Skin of body (tissue), 2 donors: ENCODE measurements around the gene CTCF. TPM values are rescaled to one million over a fixed set of nuclear protein-coding genes. Genes with fewer than 3 reads are reported as not detected.

ENCODE experiments used
- DNase-seq: peaks from one replicate; lab custom pipeline; 2025; lab: John Stamatoyannopoulos, UW
- total RNA-seq: library from RNA; depleted of rRNA; stranded (reverse); fragments of >200 nt; gene quantifications from one replicate; pipeline ENCODE4 v1.2.3, GENCODE V29; 2014

Gene CTCF
- total RNA-seq, 1 donor from 2014 or later, result 36.4 TPM

DNA sequence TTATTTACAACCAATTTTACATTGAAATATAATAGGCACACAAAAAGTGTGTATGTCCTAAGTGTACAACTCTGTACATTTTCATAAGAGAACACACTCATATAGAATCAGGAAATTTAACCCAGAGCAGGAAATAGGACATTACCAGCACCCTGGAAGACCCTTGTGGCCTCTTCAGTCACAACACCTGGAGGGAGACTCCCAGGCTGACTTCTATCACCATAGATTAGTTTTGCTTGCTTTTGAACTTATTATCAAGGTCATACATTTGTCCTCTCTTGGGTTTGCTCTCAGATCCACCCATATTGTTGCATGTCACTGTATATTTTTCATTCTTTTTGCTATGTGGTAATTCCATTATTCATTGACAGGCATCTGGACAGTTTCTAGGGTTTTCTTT, 27.9 kb upstream of the CTCF start:
- no peak for DNase-seq

DNA sequence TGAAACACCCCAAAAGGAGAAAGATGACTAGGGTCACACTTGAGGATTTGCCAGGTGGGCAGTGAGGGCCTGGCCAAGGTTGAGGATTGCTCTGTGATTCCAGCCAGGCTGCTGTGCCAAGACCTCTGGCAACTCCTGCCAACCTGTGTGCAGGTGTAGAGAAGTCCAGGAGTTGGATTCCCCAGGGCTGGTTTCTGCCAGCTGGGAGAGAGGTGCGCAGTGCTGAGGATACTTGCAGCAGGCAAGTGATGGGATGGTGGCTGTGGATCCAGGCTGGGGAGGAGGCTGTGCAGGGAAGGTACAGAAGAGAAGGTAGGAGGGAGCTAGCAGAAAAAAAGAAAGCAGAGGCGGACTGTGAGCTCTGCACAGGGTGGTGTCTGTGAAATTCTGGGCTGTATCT, 27.1 kb upstream of the CTCF start:
- DNase-seq, result no peak

DNA sequence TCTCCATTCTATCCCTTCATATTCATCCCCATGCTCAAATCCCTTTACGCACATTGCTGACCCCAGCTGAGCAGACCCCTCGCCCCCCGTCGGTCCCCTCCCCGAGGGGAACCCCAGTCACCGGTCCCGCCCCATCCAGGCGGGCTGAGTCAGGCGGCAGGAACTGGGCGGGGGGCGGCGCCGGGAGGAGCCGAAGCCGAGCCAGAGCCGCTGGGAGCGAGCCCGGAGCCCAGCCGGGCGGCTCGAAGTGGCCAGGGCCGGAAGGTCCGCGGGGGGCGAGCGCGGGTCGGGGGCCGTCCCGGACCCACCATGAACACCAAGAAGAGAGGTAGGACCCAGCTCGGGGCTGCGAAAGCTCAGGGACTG, 25.1 kb upstream of the CTCF start:
- no peak for DNase-seq

DNA sequence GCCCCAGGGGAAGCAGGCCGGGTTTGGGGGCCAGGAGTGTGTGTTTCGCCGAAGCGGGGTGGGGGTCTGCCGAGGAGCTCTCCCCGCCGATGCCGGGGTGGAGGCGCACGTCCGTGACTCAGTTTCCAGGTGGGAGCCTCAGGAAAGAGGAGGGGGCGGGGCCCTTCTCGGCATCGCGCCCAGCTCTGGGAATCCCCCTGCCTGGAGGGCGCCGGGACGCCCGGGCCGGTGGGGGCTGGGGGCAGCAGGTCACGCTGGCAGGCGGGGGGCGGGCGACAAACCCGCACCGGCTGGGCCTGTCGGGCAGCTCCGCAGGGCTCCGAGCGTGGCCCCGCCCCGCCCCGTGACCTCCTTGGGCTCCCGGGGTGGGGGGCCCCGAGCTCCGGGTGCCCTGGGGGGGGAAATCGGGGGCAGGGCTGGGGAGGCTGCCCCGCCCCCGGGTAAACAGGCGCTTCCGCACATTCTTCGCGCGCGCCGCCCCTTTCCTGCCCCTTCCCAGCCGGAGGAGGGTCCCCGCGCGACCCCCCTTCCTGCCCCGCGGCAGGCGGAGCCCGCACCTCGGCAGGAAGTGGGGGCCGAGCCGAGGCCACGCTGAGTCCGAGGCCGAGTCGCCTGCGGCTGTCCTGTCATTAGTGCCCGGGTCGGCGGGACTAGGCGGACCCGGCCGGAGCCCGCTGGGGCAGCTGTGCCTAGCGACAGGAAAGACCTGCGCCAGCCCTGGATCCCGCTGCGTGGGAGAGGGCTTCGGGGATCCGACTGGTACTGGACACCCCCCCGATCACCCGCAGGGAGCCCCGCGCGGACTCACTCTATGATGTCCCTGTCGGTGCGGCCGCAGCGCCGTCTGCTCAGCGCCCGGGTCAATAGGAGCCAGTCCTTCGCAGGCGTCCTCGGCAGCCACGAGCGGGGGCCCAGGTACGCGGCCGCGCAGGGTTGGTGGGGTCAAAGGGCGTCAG, 24.4 kb upstream of the CTCF start:
- no peak for DNase-seq

DNA sequence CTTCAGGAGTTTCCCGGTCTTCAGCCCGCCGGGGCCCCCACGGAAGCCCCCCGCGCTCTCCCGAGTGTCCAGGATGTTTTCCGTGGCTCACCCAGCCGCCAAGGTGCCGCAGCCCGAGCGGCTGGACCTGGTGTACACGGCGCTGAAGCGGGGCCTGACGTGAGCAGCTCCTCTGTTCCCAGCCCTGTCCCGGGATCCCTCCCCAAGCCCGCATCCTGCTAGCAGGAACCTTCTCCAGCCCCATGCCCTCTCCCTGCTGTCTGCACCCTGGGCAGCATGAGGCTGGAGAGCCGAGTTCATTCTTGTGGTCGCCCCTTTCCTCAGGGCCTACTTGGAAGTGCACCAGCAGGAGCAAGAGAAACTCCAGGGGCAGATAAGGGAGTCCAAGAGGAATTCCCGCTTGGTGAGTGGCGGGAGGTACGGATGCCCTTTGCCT, 23.6 kb upstream of the CTCF start:
- no peak for DNase-seq

DNA sequence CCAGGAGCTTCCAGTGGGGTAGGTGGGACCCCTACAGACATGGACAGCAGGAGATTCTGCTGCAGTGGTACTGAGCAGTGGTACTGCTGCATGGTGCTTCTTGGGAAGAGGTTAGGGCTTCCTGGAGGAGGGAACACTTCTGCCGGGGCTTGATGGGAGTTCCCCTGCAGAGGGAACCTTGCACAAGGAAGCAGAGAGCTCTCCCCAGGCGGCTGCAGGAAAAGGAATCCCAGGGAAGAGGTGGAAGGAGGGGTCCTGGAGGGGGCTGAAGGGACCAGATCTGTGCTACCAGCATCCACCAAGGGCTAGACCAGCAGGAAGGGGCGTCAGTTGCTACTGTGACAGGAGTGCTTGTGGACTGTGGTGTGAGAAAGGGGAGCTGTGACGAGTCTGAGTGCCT, 23.1 kb upstream of the CTCF start:
- no peak for DNase-seq

DNA sequence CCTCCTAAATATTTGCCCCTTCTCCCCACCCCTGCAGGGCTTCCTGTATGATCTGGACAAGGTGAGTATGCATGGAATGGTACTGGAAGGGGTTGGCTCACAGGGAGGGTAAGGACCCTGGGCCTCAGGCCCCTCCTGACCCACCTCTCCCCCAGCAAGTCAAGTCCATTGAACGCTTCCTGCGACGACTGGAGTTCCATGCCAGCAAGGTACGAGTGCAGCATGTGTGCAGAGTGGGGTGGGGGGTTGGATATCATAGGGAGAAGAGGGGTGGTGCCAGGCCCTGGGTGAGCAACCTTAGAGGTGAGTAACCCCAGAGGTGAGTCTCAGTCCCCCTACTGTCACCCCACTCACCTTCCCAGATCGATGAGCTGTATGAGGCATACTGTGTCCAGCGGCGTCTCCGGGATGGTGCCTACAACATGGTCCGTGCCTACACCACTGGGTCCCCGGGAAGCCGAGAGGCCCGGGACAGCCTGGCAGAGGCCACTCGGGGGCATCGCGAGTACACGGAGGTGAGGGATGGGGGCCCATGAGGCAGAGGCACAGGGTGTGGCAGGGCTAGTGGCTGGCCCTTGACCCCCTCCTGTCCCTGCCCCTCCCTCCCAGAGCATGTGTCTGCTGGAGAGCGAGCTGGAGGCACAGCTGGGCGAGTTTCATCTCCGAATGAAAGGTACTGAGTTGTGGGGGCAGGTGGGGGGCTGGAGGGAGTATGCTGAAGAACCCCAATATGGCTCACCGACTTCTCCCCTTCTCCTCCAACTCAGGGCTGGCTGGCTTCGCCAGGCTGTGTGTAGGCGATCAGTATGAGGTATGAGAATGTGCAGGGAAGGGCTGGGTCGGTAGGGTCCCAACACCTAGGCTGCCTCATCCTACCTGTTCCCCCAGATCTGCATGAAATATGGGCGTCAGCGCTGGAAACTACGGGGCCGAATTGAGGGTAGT, 22.4 kb upstream of the CTCF start:
- no peak for DNase-seq

DNA sequence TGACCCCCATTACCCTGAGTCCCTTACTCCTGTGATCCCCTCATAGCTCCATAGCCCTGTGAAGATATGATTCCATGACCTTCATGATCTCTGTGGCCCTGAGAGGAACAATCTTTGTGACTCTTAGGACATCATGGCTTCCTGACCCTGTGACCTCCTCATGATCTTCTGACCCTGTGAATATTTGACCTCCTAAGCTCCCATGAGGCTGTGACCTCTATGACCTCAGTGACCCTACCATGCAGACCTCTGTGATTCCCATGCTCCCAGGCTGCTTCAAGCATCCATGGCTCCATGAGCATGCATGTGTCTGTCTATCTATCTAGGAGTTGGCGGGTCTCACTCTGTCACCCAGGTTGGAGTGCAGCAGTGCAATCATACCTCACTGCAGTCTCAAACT, 21.6 kb upstream of the CTCF start:
- DNase-seq, result no peak

DNA sequence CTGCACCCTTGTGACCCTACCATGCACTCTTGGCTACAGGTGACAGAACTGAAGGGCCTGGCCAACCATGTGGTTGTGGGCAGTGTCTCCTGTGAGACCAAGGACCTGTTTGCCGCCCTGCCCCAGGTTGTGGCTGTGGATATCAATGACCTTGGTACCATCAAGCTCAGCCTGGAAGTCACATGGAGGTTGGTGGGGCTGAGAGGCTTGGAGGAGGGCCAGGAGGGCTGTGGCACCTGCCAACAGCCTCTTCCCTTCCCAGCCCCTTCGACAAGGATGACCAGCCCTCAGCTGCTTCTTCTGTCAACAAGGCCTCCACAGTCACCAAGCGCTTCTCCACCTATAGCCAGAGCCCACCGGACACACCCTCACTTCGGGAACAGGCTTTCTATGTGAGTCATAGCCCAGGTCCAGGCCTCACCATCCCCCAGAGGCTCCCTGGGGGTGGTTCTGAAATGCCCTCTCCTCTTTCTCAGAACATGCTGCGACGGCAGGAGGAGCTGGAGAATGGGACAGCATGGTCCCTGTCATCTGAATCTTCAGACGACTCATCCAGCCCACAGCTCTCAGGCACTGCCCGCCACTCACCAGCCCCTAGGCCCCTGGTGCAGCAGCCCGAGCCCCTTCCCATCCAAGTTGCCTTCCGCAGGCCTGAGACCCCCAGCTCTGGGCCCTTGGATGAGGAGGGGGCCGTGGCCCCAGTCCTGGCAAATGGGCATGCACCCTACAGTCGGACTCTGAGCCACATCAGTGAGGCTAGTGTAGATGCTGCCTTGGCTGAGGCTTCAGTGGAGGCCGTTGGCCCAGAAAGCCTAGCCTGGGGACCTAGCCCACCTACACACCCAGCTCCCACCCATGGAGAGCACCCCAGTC, 20.7 kb upstream of the CTCF start:
- DNase-seq, result no peak

DNA sequence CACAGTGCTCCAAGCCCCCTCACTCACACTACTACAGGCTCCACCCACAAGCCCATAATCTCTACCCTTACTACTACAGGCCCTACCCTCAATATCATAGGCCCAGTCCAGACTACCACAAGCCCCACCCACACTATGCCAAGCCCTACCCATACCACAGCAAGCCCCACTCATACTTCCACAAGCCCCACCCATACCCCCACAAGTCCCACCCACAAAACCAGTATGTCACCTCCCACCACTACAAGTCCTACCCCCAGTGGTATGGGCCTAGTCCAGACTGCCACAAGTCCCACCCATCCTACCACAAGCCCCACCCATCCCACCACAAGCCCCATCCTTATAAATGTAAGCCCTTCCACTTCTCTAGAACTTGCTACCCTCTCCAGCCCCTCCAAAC, 19.9 kb upstream of the CTCF start:
- peak; percentile 20 for DNase-seq

DNA sequence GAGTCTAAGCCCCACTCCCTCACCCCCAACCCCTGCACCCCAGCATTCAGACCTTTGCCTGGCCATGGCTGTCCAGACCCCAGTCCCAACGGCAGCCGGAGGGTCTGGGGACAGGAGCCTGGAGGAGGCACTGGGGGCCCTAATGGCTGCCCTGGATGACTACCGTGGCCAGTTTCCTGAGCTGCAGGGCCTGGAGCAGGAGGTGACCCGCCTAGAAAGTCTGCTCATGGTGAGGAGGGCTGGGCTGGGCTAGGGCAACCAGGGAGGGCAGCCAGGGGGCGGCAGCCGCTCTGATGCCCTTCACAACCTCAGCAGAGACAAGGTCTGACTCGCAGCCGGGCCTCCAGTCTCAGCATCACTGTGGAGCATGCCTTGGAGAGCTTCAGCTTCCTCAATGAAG, 19.3 kb upstream of the CTCF start:
- no peak for DNase-seq

DNA sequence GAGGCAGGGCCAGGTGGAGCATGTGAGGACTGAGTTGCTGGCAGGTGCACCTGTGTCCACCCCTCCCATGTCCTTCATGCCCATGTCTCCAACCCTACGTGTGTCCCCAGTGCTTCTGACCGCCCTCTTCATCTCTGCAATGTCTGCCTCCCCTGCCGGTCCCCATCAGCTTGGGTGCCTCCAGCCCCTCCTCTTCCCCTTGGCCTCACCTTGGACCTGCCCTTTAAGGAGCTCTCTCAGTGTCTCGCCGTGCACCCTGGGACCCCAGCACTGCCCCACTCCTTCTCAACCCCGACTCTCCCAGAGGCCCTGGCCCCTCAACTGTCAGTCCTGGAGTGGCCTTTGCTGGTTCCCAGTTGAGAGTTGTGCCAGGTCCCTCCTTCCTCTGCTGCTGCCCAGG, 18.7 kb upstream of the CTCF start:
- DNase-seq, result no peak

DNA sequence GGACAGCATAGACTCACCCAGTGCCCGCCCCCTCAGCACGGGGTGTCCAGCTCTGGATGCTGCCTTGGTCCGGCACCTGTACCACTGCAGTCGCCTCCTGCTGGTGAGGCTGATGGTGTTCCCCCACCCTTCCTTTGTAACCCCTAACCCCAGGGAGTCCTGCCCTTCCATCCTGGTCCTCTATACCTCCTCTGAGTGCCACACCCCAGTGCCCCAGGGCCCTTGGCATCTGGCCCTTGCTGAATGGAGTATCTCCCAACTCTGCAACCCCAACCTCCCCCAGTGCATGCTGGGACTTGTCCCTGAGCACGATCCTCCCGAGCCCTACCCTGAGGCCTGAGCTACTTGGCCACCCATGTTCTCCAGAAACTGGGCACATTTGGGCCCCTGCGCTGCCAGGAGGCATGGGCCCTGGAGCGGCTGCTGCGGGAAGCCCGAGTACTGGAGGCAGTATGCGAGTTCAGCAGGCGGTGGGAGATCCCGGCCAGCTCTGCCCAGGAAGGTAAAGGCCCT, 17.9 kb upstream of the CTCF start:
- no peak for DNase-seq

DNA sequence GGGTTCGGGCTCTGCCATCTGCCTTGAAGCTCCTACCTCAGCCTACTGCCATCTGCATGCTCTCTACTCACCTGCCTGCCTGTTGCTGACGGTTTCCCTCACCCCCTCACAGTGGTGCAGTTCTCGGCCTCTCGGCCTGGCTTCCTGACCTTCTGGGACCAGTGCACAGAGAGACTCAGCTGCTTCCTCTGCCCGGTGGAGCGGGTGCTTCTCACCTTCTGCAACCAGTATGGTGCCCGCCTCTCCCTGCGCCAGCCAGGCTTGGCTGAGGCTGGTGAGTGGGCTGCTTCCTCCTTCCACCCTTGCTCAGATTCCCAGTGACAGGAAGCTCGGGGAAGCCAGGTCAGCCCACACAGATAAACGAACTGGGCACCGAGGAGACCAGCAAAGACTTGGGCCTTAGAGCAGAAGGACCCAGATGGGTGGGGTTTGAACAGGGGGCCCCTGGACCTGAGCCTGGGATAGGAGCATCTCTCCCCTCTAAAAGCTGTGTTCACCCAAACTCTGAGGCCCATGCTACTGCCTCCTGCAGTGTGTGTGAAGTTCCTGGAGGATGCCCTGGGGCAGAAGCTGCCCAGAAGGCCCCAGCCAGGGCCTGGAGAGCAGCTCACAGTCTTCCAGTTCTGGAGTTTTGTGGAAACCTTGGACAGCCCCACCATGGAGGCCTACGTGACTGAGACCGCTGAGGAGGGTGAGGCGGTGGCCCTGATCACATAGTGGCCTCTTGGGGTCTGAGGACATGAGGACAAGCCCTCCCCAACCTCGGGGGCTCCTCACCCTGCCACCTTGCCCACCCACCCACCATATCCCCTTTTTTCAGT, 17.3 kb upstream of the CTCF start:
- DNase-seq, result no peak

DNA sequence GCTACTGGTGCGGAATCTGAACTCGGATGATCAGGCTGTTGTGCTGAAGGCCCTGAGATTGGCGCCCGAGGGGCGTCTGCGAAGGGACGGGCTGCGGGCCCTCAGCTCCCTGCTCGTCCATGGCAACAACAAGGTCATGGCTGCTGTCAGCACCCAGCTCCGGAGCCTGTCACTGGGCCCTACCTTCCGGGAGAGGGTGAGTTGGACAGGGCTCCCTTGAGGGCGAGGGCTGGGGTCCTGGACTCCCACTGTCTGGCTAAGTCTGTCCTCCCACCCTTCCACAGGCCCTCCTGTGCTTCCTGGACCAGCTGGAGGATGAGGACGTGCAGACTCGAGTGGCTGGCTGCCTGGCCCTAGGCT, 16.7 kb upstream of the CTCF start:
- DNase-seq, result no peak

DNA sequence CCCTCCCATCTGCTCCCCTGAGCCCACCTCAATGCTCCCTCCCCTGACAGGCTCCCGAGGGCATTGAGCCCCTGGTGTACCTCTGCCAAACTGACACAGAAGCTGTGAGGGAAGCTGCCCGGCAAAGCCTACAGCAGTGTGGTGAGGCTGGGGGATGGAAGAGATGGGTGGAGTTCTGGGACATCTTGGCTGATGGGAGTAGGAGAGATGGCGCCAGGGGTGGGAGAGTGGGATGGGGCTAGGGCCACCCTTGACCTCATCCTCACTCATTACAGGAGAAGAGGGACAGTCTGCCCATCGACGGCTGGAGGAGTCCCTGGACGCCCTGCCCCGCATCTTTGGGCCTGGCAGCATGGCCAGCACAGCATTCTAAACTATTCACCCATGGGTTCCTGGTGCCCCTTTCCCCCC, 16.2 kb upstream of the CTCF start:
- no peak for DNase-seq

DNA sequence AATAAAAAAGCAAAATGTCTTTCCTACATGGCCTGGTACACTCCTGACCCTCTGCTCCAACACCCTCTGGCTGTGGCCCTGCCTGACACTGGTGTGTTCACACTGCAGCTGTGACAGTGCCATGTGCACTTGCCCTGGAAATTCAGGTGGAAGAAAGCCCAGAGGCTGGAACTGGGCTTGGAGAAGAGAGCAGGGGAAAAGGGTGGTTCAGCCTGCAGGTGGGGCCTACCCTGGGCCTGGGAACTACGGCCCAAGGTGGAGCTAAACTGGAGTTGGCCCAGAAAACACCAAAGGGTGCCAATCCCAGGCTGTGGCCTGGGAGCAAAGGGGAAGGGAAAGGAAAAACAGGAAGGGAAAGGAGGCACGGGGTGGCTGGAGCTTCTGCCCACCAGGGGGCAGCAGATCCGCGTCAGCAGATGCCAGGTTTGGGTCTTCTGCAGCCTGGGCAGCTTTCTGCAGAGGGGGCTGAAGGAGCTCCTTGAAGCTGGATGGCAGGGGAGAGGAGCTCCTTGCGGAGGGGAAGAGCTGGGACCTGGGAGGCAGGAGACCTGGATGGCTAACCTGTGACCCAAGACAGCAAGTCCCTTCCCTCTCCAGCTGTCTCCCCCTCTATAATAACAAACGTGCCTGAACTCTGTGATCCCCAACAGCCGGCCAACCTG, 15.4 kb upstream of the CTCF start:
- peak; percentile 24 for DNase-seq

DNA sequence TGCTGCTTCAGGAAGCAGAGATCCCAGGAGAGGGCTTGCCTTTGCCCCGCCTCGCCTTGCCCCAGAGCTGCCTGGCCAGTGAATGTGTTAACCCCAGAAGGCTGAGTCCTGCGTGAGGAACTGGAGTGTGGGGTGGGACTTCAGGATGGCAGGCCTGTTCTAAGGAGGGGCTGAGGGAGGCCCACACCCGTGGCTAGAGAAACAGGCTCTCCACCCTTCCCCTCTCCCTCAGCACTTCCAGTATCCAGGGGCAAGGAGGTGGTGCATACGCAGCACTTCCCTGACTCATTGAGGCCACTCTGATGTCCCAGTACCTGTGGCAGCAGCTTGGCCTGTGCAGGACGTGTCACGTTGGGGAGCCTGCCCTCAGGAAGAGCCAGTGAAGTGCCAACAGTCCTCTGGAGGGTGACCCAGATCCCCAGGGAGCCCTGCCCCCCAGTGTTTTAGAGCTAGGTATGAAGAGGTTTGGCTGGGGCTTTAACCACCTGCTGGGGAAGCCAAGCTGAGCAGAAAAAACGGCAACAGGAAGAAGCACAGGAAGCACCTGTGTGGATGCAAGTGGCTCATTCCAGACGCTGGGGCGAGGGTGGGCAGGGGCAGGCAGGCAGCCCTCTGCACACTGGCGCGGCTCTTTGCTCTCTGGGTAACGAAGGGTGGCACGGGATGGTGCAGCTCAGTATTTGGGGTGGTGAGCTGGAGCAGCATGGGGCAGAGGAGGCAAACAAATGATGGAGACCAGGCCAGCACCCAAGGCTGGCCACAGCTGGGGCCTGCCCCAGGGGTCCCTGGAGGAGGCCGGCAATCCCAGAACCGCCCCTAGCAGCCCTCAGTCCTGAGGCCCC, 14.7 kb upstream of the CTCF start:
- no peak for DNase-seq
